SK-N-SH treated with all-trans-retinoic acid at 6 μM for 48 hours (cell line): ENCODE data around the gene VAC14.

ENCODE experiments used
- ATAC-seq: fragments of 200-7000 bp; cut with Tn5 transposase; 3 replicates; pipeline ENCODE4 v1.9.1; 2020; ENCODE audit warnings: mild to moderate bottlenecking, moderate library complexity
- ARNTL ChIP-seq: fragments of 450-650 bp; formaldehyde crosslinking; IDR thresholded peaks from 2 replicates; pipeline ENCODE4 v1.5.0; 2020; ENCODE audit warnings: low read depth, mild to moderate bottlenecking, moderate library complexity, borderline replicate concordance
- BACH2 ChIP-seq: fragments of 250-450 bp; sonication (Bioruptor Pico); IDR thresholded peaks from 2 replicates; pipeline ENCODE4 v1.9.0; 2021; ENCODE audit warnings: mild to moderate bottlenecking, borderline replicate concordance
- CSRNP3 ChIP-seq: fragments of 250-450 bp; sonication (Bioruptor Pico); IDR thresholded peaks from 2 replicates; pipeline ENCODE4 v1.5.1; 2021; ENCODE audit warnings: mild to moderate bottlenecking, moderate library complexity
- ESRRG ChIP-seq: fragments of 250-450 bp; sonication (Bioruptor Pico); IDR thresholded peaks from 2 replicates; pipeline ENCODE4 v1.6.1; 2021; ENCODE audit warnings: mild to moderate bottlenecking
- ISL1 ChIP-seq: fragments of 250-450 bp; sonication (Bioruptor Pico); IDR thresholded peaks from 2 replicates; pipeline ENCODE4 v2.1.2; 2022; ENCODE audit warnings: mild to moderate bottlenecking, moderate library complexity
- OSR1 ChIP-seq: fragments of 250-450 bp; sonication (Bioruptor Pico); IDR thresholded peaks from 2 replicates; pipeline ENCODE4 v1.8.0; 2022; ENCODE audit warnings: moderate library complexity, mild to moderate bottlenecking, inconsistent platforms
- PATZ1 ChIP-seq: fragments of 250-450 bp; sonication (Bioruptor Pico); IDR thresholded peaks from 2 replicates; pipeline ENCODE4 v1.8.0; 2020; ENCODE audit warnings: mild to moderate bottlenecking, moderate library complexity, borderline replicate concordance
- POU6F1 ChIP-seq: fragments of 250-450 bp; sonication (Bioruptor Pico); IDR thresholded peaks from 2 replicates; pipeline ENCODE4 v1.8.0; 2021; ENCODE audit warnings: low read depth, mild to moderate bottlenecking, moderate library complexity, borderline replicate concordance
- RARB ChIP-seq: fragments of 250-450 bp; sonication (Bioruptor Pico); IDR thresholded peaks from 2 replicates; pipeline ENCODE4 v1.8.0; 2021; ENCODE audit warnings: mild to moderate bottlenecking, moderate library complexity
- SNAI2 ChIP-seq: fragments of 250-450 bp; sonication (Bioruptor Pico); IDR thresholded peaks from 2 replicates; pipeline ENCODE4 v1.5.0; 2020; ENCODE audit warnings: mild to moderate bottlenecking, moderate library complexity
- TOX ChIP-seq: fragments of 250-450 bp; sonication (Bioruptor Pico); IDR thresholded peaks from 2 replicates; pipeline ENCODE4 v1.8.0; 2021; ENCODE audit warnings: mild to moderate bottlenecking, moderate library complexity, borderline replicate concordance
- TSHZ2 ChIP-seq: fragments of 250-450 bp; sonication (Bioruptor Pico); IDR thresholded peaks from 2 replicates; pipeline ENCODE4 v1.5.0; 2020; ENCODE audit warnings: mild to moderate bottlenecking, moderate library complexity
- ZC3H10 ChIP-seq: fragments of 250-450 bp; sonication (Bioruptor Pico); IDR thresholded peaks from 2 replicates; pipeline ENCODE4 v1.5.1; 2021; ENCODE audit warnings: mild to moderate bottlenecking, moderate library complexity
- ZFP3 ChIP-seq: fragments of 250-450 bp; sonication (Bioruptor Pico); IDR thresholded peaks from 2 replicates; pipeline ENCODE4 v1.5.0; 2020; ENCODE audit warnings: mild to moderate bottlenecking, moderate library complexity
- ZFP30 ChIP-seq: fragments of 450-650 bp; formaldehyde crosslinking; IDR thresholded peaks from 2 replicates; pipeline ENCODE4 v1.5.0; 2022; ENCODE audit warnings: mild to moderate bottlenecking, moderate library complexity
- ZNF565 ChIP-seq: fragments of 450-650 bp; formaldehyde crosslinking; conservative IDR thresholded peaks from 2 replicates; pipeline ENCODE4 v1.5.0; 2020; ENCODE audit warnings: low read depth, mild to moderate bottlenecking, moderate library complexity
- ZNF70 ChIP-seq: fragments of 450-650 bp; formaldehyde crosslinking; IDR thresholded peaks from 2 replicates; pipeline ENCODE4 v1.5.0; 2020; ENCODE audit warnings: mild to moderate bottlenecking, moderate library complexity

Gene VAC14

GRCh38 chr16:70721202-70721963 is 79.6 kb downstream of the VAC14 start (continued):
- no peak for TF ChIP-seq PATZ1 (CRISPR knock-in tag)
- no peak for TF ChIP-seq ESRRG (CRISPR knock-in tag)

- ATAC-seq: no peak
- TF ChIP-seq ARNTL (CRISPR knock-in tag): no peak
- no peak for TF ChIP-seq TOX (CRISPR knock-in tag)
- no peak for TF ChIP-seq OSR1 (CRISPR knock-in tag)
- no peak for TF ChIP-seq ZC3H10 (CRISPR knock-in tag)
- no peak for TF ChIP-seq ZFP30 (CRISPR knock-in tag)
- no peak for TF ChIP-seq ZFP3 (CRISPR knock-in tag)
- no peak for TF ChIP-seq TSHZ2 (CRISPR knock-in tag)
- no peak for TF ChIP-seq ZNF565 (CRISPR knock-in tag)
- no peak for TF ChIP-seq RARB (CRISPR knock-in tag)
- TF ChIP-seq POU6F1 (CRISPR knock-in tag): no peak
- TF ChIP-seq ZNF70 (CRISPR knock-in tag): no peak
- no peak for TF ChIP-seq SNAI2 (CRISPR knock-in tag)
- TF ChIP-seq ESRRG (CRISPR knock-in tag): no peak
- TF ChIP-seq PATZ1 (CRISPR knock-in tag): no peak
- no peak for TF ChIP-seq CSRNP3
Observed at GRCh38 chr16:70720425-70721201, 80.3 kb downstream of the VAC14 start.

- ATAC-seq: no peak
- TF ChIP-seq CSRNP3 (no peak), TSHZ2 (CRISPR knock-in tag) (no peak), ZNF70 (CRISPR knock-in tag) (no peak), ESRRG (CRISPR knock-in tag) (no peak), OSR1 (CRISPR knock-in tag) (no peak), BACH2 (CRISPR knock-in tag) (no peak), ISL1 (CRISPR knock-in tag) (no peak), ARNTL (CRISPR knock-in tag) (no peak)
Observed at GRCh38 chr16:70717065-70717464, 83.9 kb downstream of the VAC14 start.
